Right lobe of liver (tissue), 6 donors: ENCODE results near the gene CELF2. TPM values are rescaled to one million over a fixed set of nuclear protein-coding genes. Genes with fewer than 3 reads are reported as not detected.

Experiments used
- ATAC-seq, 4 donors: fragments of 200-7000 bp; cut with Tn5 transposase; one replicate each; pipeline ENCODE4 v1.9.1; 2020; ENCODE audit warnings: mild to moderate bottlenecking in 4 of 4, moderate library complexity in 4 of 4
- DNase-seq, 3 donors: peaks; one replicate each; pipeline ENCODE4 v3.0.0-alpha.2; 2020
- H3K27ac ChIP-seq, 3 donors: fragments of 200-600 bp; one replicate each; pipeline ENCODE4 v1.8.0; 2022
- H3K27me3 ChIP-seq, 2 donors: fragments of 200-600 bp; one replicate each; pipeline ENCODE4 v1.8.0; 2022
- H3K36me3 ChIP-seq, 4 donors: fragments of 200-600 bp; sonication (generic) in 1 of 4; one replicate each; pipeline versions ENCODE4 v1.5.1 to v1.8.0; 2017 to 2022; ENCODE audit warnings: control low read depth in 1 of 4
- H3K4me1 ChIP-seq, 4 donors: fragments of 200-600 bp; sonication (generic) in 1 of 4; one replicate each; pipeline versions ENCODE4 v1.5.1 to v1.8.0; 2017 to 2022; ENCODE audit warnings: control low read depth in 1 of 4
- H3K4me3 ChIP-seq, 3 donors: fragments of 200-600 bp; one replicate each; pipeline ENCODE4 v1.8.0; 2022
- H3K9me3 ChIP-seq, 4 donors: fragments of 200-600 bp; sonication (generic) in 1 of 4; one replicate each; pipeline versions ENCODE4 v1.5.1 to v1.8.0; 2017 to 2022; ENCODE audit warnings: control low read depth in 1 of 4
- POLR2A ChIP-seq: fragments of 450-650 bp; IDR thresholded peaks from one replicate; pipeline ENCODE4 v1.6.1; 2017; ENCODE audit warnings: antibody characterized with exemption, mild to moderate bottlenecking
- WGBS: methylation state at CpG from one replicate; pipeline ENCODE4 v1.1.6; 2018; ENCODE audit warnings: low coverage, low lambda C conversion rate; ENCODE audit not compliant: insufficient coverage; ENCODE audit errors: missing lambda C conversion rate; 5-methylcytosine and 5-hydroxymethylcytosine counted together
- intact Hi-C, 2 donors: fragments of 100-400 bp; cut with DNase I; formaldehyde crosslinking; loops; one replicate each; pipeline versions ENCODE4 v1.11.2 to v1.14.1; 2022
- total RNA-seq, 6 experiments: library from RNA; depleted of rRNA in 2 of 6; stranded (reverse); fragments of >200 nt in 2 of 6; fragmentation: NEBNext Ultra II Directional in 3 of 6; extraction: Animal tissue kit (Norgen Biotek cat#: 25700) in 3 of 6; gene quantifications; one replicate each; pipeline versions ENCODE4 v1.1.0 to v1.2.4, GENCODE V29; 2016 to 2023
- TF ChIP-seq, protein P1 (sequence below), 4 donors: fragments of 200-600 bp in 3 of 4; fragments of 450-650 bp in 1 of 4; IDR thresholded peaks; one replicate each; pipeline versions ENCODE4 v1.5.1 to v1.8.0; 2016 to 2022; ENCODE audit warnings: antibody characterized with exemption in 4 of 4, mild to moderate bottlenecking in 2 of 4
- donor health status: DM: no; HTN: yes; CAD: no.
- donor health status: DM: no; HTN: no; CAD: no.
- donor health status: DM: no; HTN: no; CAD: no.
- donor health status: DM: no; HTN: yes; CAD: no.
- donor health status: DM: no; HTN: yes; CAD: no.

Gene CELF2
- total RNA-seq, 6 experiments from 2014 or later: 2.4 to 6.2 (median 3.7) TPM

- 25% methylated on average over 4 of the region's 4 CpGs for WGBS
- TF ChIP-seq, protein P1, sequence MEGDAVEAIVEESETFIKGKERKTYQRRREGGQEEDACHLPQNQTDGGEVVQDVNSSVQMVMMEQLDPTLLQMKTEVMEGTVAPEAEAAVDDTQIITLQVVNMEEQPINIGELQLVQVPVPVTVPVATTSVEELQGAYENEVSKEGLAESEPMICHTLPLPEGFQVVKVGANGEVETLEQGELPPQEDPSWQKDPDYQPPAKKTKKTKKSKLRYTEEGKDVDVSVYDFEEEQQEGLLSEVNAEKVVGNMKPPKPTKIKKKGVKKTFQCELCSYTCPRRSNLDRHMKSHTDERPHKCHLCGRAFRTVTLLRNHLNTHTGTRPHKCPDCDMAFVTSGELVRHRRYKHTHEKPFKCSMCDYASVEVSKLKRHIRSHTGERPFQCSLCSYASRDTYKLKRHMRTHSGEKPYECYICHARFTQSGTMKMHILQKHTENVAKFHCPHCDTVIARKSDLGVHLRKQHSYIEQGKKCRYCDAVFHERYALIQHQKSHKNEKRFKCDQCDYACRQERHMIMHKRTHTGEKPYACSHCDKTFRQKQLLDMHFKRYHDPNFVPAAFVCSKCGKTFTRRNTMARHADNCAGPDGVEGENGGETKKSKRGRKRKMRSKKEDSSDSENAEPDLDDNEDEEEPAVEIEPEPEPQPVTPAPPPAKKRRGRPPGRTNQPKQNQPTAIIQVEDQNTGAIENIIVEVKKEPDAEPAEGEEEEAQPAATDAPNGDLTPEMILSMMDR (IDR thresholded peaks at IDR 0.05): no peak
- no peak for TF ChIP-seq POLR2A
These were observed 218.1 kb downstream of the CELF2 start for GRCh38 chr10:11235771-11236170.

DNA sequence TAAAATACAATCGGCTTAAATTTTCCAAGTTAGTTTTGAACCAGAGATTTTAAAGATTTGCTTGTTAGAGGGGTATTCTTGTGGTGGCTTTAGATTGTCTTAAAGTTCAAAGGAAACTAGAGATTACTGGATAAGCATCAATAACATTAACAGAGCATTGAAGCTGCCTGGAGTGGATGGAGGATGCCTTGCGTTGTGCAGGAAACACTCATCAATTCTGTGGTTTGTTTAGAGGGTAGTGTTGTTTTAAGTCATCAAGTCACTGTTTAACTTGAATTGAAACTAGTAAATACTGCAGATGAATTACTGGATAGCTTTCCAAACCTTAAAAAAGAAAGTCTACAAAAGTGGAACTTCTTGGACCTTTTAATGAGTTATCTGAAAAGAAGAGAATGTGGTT is 218.6 kb downstream of the CELF2 start:
- Histone ChIP-seq H3K27ac (no peak overlapping the region), H3K27me3 (no peaks in the 10 kb centered on the region), H3K4me1 (no peaks in the 10 kb centered on the region), H3K36me3 (no peaks in the 10 kb centered on the region), H3K9me3 (no peaks in the 10 kb centered on the region), H3K4me3 (no peak overlapping the region)
- WGBS: 22% methylated on average over 2 of the region's 2 CpGs
- intact Hi-C loops: no loop called here
- TF ChIP-seq, protein P1 (IDR thresholded peaks at IDR 0.05): no peak
- TF ChIP-seq POLR2A: no peak
- DNase-seq: no peak
- ATAC-seq: no peak

More at GRCh38 chr10:11235771-11236170, 218.1 kb downstream of the CELF2 start:
- no peaks in the 10 kb centered on the region for H3K9me3 ChIP-seq
- no peaks in the 10 kb centered on the region for H3K4me1 ChIP-seq
- ATAC-seq (no peak), DNase-seq (no peak)
- intact Hi-C loops: no loop called here
- H3K4me3 ChIP-seq: no peak overlapping the region
- H3K27me3 ChIP-seq: no peaks in the 10 kb centered on the region
- H3K36me3 ChIP-seq: no peaks in the 10 kb centered on the region
- H3K27ac ChIP-seq: no peak overlapping the region

GRCh38 chr10:11237571-11237970 is 219.9 kb downstream of the CELF2 start:
- Histone ChIP-seq H3K36me3 (no peaks in the 10 kb centered on the region), H3K27me3 (no peaks in the 10 kb centered on the region), H3K9me3 (no peaks in the 10 kb centered on the region), H3K27ac (no peak overlapping the region), H3K4me3 (no peak overlapping the region), H3K4me1 (no peaks in the 10 kb centered on the region)
- intact Hi-C loops: no loop called here
- whole genome bisulfite sequencing: 61% methylated on average over 7 of the region's 7 CpGs
- ATAC-seq (peak in 1 of 4 donors; percentile 6), DNase-seq (no peak)
- no peak for TF ChIP-seq POLR2A
- TF ChIP-seq, protein P1 (IDR thresholded peaks at IDR 0.05): no peak

- Histone ChIP-seq H3K27ac (no peak overlapping the region), H3K9me3 (no peaks in the 10 kb centered on the region), H3K4me3 (no peak overlapping the region), H3K27me3 (no peaks in the 10 kb centered on the region), H3K36me3 (no peaks in the 10 kb centered on the region), H3K4me1 (no peaks in the 10 kb centered on the region)
- WGBS: 31% methylated on average over 4 of the region's 4 CpGs
- intact Hi-C loops: no loop called here
- TF ChIP-seq, protein P1 (IDR thresholded peaks at IDR 0.05): no peak
- TF ChIP-seq POLR2A: no peak
- DNase-seq: no peak
- no peak for ATAC-seq
These were observed 221.2 kb downstream of the CELF2 start for GRCh38 chr10:11238893-11239292.

- no peaks in the 10 kb centered on the region for H3K27me3 ChIP-seq
- no peak for ATAC-seq
- no peak overlapping the region for H3K27ac ChIP-seq
- no peak overlapping the region for H3K4me3 ChIP-seq
- H3K4me1 ChIP-seq: no peaks in the 10 kb centered on the region
- WGBS: 55% methylated on average over 3 of the region's 7 CpGs
- no peaks in the 10 kb centered on the region for H3K9me3 ChIP-seq
- DNase-seq: no peak
- H3K36me3 ChIP-seq: no peaks in the 10 kb centered on the region
- intact Hi-C loops: no loop called here
- TF ChIP-seq, protein P1 (IDR thresholded peaks at IDR 0.05): no peak
- no peak for TF ChIP-seq POLR2A
These were observed 223.0 kb downstream of the CELF2 start for GRCh38 chr10:11240641-11241040.
